Measurements from ENCODE around the gene ERRFI1.

DNA sequence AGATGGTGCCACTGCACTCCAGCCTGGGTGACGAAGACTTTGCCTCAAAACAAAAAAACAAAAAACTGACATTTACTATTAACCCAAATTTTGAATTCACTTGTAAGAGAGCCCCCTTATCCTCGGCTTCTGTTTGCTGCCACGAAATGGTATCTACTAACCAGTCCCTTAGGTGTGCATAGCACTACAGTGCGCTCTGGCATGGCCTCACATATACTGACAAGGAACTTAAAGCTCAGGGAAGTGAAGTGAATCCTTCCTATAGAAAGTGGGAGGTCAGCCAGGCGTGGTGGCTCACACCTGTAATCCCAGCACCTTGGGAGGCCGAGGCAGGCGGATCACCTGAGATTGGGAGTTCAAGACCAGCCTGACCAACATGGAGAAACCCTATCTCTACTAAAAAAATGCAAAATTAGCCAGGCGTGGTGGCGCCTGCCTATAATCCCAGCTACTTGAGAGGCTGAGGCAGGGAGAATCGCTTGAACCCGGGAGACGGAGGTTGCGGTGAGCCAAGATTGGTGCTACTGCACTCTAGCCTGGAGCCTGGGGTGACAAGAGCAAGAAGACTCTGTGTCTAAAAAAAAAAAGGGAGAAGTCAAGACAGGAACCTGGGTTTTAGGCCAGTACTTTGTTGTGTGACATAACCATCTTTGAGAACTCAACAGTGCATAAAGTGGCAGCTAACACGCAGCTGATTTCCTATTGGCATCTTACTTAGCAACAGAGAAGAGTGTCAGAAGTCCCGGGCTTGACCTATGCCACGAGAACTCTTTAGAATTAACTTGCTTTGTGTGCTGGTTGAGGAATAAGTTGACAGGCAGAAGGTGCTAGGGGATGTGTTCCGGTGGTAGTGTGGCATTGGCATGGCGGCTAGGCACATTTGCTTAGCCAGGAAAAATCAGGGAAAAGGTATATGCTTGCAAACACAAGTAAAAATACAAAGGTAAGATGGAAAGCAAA is 16.8 kb downstream of the ERRFI1 start:
- TF ChIP-seq NR2C2 (IDR thresholded peaks at IDR 0.05; ENCODE audit: borderline replicate concordance, control insufficient read depth, insufficient read length, low read depth): no peak
- TF ChIP-seq, protein P1, sequence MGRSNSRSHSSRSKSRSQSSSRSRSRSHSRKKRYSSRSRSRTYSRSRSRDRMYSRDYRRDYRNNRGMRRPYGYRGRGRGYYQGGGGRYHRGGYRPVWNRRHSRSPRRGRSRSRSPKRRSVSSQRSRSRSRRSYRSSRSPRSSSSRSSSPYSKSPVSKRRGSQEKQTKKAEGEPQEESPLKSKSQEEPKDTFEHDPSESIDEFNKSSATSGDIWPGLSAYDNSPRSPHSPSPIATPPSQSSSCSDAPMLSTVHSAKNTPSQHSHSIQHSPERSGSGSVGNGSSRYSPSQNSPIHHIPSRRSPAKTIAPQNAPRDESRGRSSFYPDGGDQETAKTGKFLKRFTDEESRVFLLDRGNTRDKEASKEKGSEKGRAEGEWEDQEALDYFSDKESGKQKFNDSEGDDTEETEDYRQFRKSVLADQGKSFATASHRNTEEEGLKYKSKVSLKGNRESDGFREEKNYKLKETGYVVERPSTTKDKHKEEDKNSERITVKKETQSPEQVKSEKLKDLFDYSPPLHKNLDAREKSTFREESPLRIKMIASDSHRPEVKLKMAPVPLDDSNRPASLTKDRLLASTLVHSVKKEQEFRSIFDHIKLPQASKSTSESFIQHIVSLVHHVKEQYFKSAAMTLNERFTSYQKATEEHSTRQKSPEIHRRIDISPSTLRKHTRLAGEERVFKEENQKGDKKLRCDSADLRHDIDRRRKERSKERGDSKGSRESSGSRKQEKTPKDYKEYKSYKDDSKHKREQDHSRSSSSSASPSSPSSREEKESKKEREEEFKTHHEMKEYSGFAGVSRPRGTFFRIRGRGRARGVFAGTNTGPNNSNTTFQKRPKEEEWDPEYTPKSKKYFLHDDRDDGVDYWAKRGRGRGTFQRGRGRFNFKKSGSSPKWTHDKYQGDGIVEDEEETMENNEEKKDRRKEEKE (IDR thresholded peaks at IDR 0.05): no peak
- TF ChIP-seq, protein P2, sequence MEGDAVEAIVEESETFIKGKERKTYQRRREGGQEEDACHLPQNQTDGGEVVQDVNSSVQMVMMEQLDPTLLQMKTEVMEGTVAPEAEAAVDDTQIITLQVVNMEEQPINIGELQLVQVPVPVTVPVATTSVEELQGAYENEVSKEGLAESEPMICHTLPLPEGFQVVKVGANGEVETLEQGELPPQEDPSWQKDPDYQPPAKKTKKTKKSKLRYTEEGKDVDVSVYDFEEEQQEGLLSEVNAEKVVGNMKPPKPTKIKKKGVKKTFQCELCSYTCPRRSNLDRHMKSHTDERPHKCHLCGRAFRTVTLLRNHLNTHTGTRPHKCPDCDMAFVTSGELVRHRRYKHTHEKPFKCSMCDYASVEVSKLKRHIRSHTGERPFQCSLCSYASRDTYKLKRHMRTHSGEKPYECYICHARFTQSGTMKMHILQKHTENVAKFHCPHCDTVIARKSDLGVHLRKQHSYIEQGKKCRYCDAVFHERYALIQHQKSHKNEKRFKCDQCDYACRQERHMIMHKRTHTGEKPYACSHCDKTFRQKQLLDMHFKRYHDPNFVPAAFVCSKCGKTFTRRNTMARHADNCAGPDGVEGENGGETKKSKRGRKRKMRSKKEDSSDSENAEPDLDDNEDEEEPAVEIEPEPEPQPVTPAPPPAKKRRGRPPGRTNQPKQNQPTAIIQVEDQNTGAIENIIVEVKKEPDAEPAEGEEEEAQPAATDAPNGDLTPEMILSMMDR (IDR thresholded peaks at IDR 0.05 in 2 of 3, conservative IDR thresholded peaks at IDR 0.05 in 1 of 3; ENCODE audit: control insufficient read depth in 2 of 3, extremely low read depth in 1 of 3, insufficient read depth in 1 of 3, low read depth in 3 of 3, low read length in 3 of 3): no peak
- TF ChIP-seq CREM (IDR thresholded peaks at IDR 0.05; ENCODE audit: low read depth): no peak
- TF ChIP-seq EP300 (IDR thresholded peaks at IDR 0.05; ENCODE audit: borderline replicate concordance in 1 of 2, control insufficient read depth in 1 of 2, low read depth in 2 of 2, low read length in 2 of 2): no peak
- no peak for TF ChIP-seq POLR2AphosphoS5 (IDR thresholded peaks at IDR 0.05; ENCODE audit: low read length)
- no peak for TF ChIP-seq EZH2 (IDR thresholded peaks at IDR 0.05; ENCODE audit: borderline replicate concordance, control insufficient read depth, low read depth, low read length)
- no peak for TF ChIP-seq FOXK2 (IDR thresholded peaks at IDR 0.05)
- TF ChIP-seq, protein P3, sequence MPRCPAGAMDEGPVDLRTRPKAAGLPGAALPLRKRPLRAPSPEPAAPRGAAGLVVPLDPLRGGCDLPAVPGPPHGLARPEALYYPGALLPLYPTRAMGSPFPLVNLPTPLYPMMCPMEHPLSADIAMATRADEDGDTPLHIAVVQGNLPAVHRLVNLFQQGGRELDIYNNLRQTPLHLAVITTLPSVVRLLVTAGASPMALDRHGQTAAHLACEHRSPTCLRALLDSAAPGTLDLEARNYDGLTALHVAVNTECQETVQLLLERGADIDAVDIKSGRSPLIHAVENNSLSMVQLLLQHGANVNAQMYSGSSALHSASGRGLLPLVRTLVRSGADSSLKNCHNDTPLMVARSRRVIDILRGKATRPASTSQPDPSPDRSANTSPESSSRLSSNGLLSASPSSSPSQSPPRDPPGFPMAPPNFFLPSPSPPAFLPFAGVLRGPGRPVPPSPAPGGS (IDR thresholded peaks at IDR 0.05; ENCODE audit: borderline replicate concordance, insufficient read depth, low read depth, low read length, poor library complexity, severe bottlenecking): no peak
- TF ChIP-seq, protein P4, sequence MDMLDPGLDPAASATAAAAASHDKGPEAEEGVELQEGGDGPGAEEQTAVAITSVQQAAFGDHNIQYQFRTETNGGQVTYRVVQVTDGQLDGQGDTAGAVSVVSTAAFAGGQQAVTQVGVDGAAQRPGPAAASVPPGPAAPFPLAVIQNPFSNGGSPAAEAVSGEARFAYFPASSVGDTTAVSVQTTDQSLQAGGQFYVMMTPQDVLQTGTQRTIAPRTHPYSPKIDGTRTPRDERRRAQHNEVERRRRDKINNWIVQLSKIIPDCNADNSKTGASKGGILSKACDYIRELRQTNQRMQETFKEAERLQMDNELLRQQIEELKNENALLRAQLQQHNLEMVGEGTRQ (IDR thresholded peaks at IDR 0.05; ENCODE audit: borderline replicate concordance, low read depth, low read length): no peak

All from GM12878 (cell line).